PFSK-1 (cell line): ENCODE results near the gene FAM3B.

ENCODE experiments used
- FOXP2 ChIP-seq: optimal IDR thresholded peaks from 2 replicates; pipeline ENCODE3; 2011; ENCODE audit warnings: borderline replicate concordance, control low read depth, inconsistent platforms; ENCODE audit not compliant: insufficient read depth; ENCODE audit errors: extremely low read length, extremely low read depth
- POLR2AphosphoS5 ChIP-seq: IDR thresholded peaks from 2 replicates; pipeline ENCODE4 v1.6.1; 2012; ENCODE audit warnings: low read depth, mild to moderate bottlenecking, control low read depth, low read length, moderate library complexity
- REST ChIP-seq, 2 experiments: IDR thresholded peaks; 2 replicates each; pipeline versions ENCODE4 v1.6.1 to v1.8.0; 2011 to 2012; ENCODE audit warnings: low read depth in 2 of 2, low read length in 2 of 2, control low read depth in 1 of 2, inconsistent platforms in 1 of 2, mild to moderate bottlenecking in 1 of 2, moderate library complexity in 1 of 2; ENCODE audit not compliant: insufficient read depth in 1 of 2
- SIN3A ChIP-seq: IDR thresholded peaks from 2 replicates; pipeline ENCODE4 v1.6.1; 2012; ENCODE audit warnings: mild to moderate bottlenecking, low read length, moderate library complexity, borderline replicate concordance; ENCODE audit not compliant: insufficient read depth
- TAF1 ChIP-seq: IDR thresholded peaks from 2 replicates; pipeline ENCODE4 v1.6.1; 2012; ENCODE audit warnings: low read length, control low read depth, borderline replicate concordance; ENCODE audit not compliant: insufficient read depth

The FAM3B gene

GRCh38 chr21:41328660-41329607, 12.3 kb downstream of the FAM3B start:
- TF ChIP-seq FOXP2 (no peak), REST (IDR thresholded peaks at IDR 0.05; ENCODE audit: insufficient read depth in 1 of 2, low read depth in 2 of 2, low read length in 2 of 2) (no peak), TAF1 (no peak), POLR2AphosphoS5 (no peak)

GRCh38 chr21:41333752-41334151, 17.2 kb downstream of the FAM3B start:
- no peak for TF ChIP-seq REST (IDR thresholded peaks at IDR 0.05; ENCODE audit: insufficient read depth in 1 of 2, low read depth in 2 of 2, low read length in 2 of 2)
- TF ChIP-seq POLR2AphosphoS5 = no peak

- TF ChIP-seq TAF1 (no peak), FOXP2 (no peak), POLR2AphosphoS5 (no peak), SIN3A (no peak), REST (IDR thresholded peaks at IDR 0.05; ENCODE audit: insufficient read depth in 1 of 2, low read depth in 2 of 2, low read length in 2 of 2) (no peak)
Measured at GRCh38 chr21:41337515-41337914, 20.9 kb downstream of the FAM3B start.

GRCh38 chr21:41338455-41338854, 21.9 kb downstream of the FAM3B start:
- TF ChIP-seq REST (IDR thresholded peaks at IDR 0.05; ENCODE audit: insufficient read depth in 1 of 2, low read depth in 2 of 2, low read length in 2 of 2) (no peak), TAF1 (no peak), SIN3A (no peak), POLR2AphosphoS5 (no peak), FOXP2 (no peak)

- no peak for TF ChIP-seq TAF1
- no peak for TF ChIP-seq FOXP2
- no peak for TF ChIP-seq SIN3A
- no peak for TF ChIP-seq REST (IDR thresholded peaks at IDR 0.05; ENCODE audit: insufficient read depth in 1 of 2, low read depth in 2 of 2, low read length in 2 of 2)
- no peak for TF ChIP-seq POLR2AphosphoS5
Measured at GRCh38 chr21:41342035-41342434, 25.4 kb downstream of the FAM3B start.
